A549 (cell line): ENCODE data around the gene ACER2. TPM values are rescaled to one million over a fixed set of nuclear protein-coding genes. Genes with fewer than 3 reads are reported as not detected.
A peak's percentile ranks its signal among the peaks of the same experiment; 100 is the strongest.

Source experiments
- ATAC-seq, 2 experiments: fragments of 200-7000 bp in 1 of 2; fragments of >200 bp in 1 of 2; cut with Nextera tagmentation in 1 of 2; cut with Tn5 transposase in 1 of 2; 3 replicates each; pipeline versions ENCODE4 v1.8.0 to v1.9.1; 2018 to 2020; ENCODE audit warnings: mild to moderate bottlenecking in 1 of 2, moderate library complexity in 1 of 2
- CTCF ChIA-PET: fragments of 300-600 bp; sonication (Branson Sonifier 250); formaldehyde crosslinking; extraction: SDS; loops from one replicate; lab custom pipeline; 2021; ENCODE audit warnings: antibody characterized with exemption, inconsistent platforms; lab: Yijun Ruan, JAX
- POLR2A ChIA-PET: fragments of 350-600 bp; formaldehyde crosslinking; extraction: SDS; loops from one replicate; lab custom pipeline; 2021; ENCODE audit warnings: antibody characterized with exemption, inconsistent platforms; lab: Yijun Ruan, JAX
- DNase-seq, 2 experiments: peaks; one replicate each; pipeline versions ENCODE4 v3.0.0 to v3.0.0-alpha.2; 2011 to 2016; ENCODE audit warnings: low read depth in 1 of 2, low spot score in 1 of 2
- FAIRE-seq: peaks from 2 replicates; lab custom pipeline; 2011; peaks lifted over from hg19 to GRCh38; lab: Jason Lieb, UNC
- H3K27ac ChIP-seq, 2 experiments: fragments of >200 bp; sonication (Bioruptor Twin); formaldehyde crosslinking; 3 replicates each; pipeline ENCODE4 v1.5.1; 2016 to 2017
- H3K4me1 ChIP-seq: fragments of >200 bp; sonication (Bioruptor Twin); formaldehyde crosslinking; 3 replicates; pipeline ENCODE4 v1.6.1; 2016
- H3K4me2 ChIP-seq: fragments of >200 bp; sonication (Bioruptor Twin); formaldehyde crosslinking; 3 replicates; pipeline ENCODE4 v1.6.1; 2016
- H3K4me3 ChIP-seq: fragments of >200 bp; sonication (Bioruptor Twin); formaldehyde crosslinking; 3 replicates; pipeline ENCODE4 v1.5.1; 2016
- H3K9me3 ChIP-seq: fragments of >200 bp; sonication (Bioruptor Twin); formaldehyde crosslinking; 3 replicates; pipeline ENCODE4 v1.6.1; 2016
- BHLHE40 ChIP-seq: IDR thresholded peaks from 2 replicates; pipeline ENCODE4 v1.6.1; 2012; ENCODE audit warnings: low read depth, low read length, inconsistent platforms
- CTCF ChIP-seq: fragments of >200 bp; sonication (Bioruptor Twin); formaldehyde crosslinking; IDR thresholded peaks from 3 replicates; pipeline ENCODE4 v1.5.1; 2016
- ESRRA ChIP-seq: fragments of 150-350 bp; IDR thresholded peaks from 2 replicates; pipeline ENCODE4 v1.6.1; 2014; ENCODE audit warnings: mild to moderate bottlenecking, low read length, borderline replicate concordance
- FOSL2 ChIP-seq, 2 experiments: fragments of 450-650 bp in 1 of 2; fragments of >200 bp in 1 of 2; sonication (Bioruptor Twin) in 1 of 2; formaldehyde crosslinking; IDR thresholded peaks; 2 replicates each; pipeline versions ENCODE4 v1.5.0 to v1.6.1; 2016 to 2020; ENCODE audit warnings: mild to moderate bottlenecking in 1 of 2, moderate library complexity in 1 of 2
- FOXS1 ChIP-seq: fragments of 250-450 bp; sonication (Bioruptor Pico); IDR thresholded peaks from 2 replicates; pipeline ENCODE4 v1.5.0; 2020; ENCODE audit warnings: mild to moderate bottlenecking, moderate library complexity
- HEYL ChIP-seq: fragments of 250-450 bp; sonication (Bioruptor Pico); IDR thresholded peaks from 2 replicates; pipeline ENCODE4 v1.8.0; 2021; ENCODE audit warnings: mild to moderate bottlenecking, moderate library complexity
- JUNB ChIP-seq: fragments of >200 bp; sonication (Bioruptor Twin); formaldehyde crosslinking; IDR thresholded peaks from 2 replicates; pipeline ENCODE4 v1.6.1; 2016
- MAX ChIP-seq: IDR thresholded peaks from 2 replicates; pipeline ENCODE4 v1.6.1; 2012
- NFE2L2 ChIP-seq: fragments of 150-350 bp; conservative IDR thresholded peaks from 2 replicates; pipeline ENCODE4 v1.6.1; 2014; ENCODE audit warnings: low read length
- PHF8 ChIP-seq: fragments of 200-600 bp; sonication (generic); IDR thresholded peaks from 2 replicates; pipeline ENCODE4 v1.6.1; 2016; ENCODE audit warnings: low read depth, mild to moderate bottlenecking, antibody characterized with exemption, moderate library complexity, borderline replicate concordance
- POLR2A ChIP-seq: IDR thresholded peaks from 2 replicates; pipeline ENCODE4 v1.6.1; 2012; ENCODE audit warnings: mild to moderate bottlenecking, low read length
- POLR2AphosphoS2 ChIP-seq: conservative IDR thresholded peaks from 2 replicates; pipeline ENCODE4 v1.6.1; 2012; ENCODE audit warnings: low read length, improper control_type of control experiment, inconsistent platforms
- RAD21 ChIP-seq, 2 experiments: fragments of >200 bp in 1 of 2; sonication (Bioruptor Twin) in 1 of 2; formaldehyde crosslinking in 1 of 2; IDR thresholded peaks in 1 of 2; conservative IDR thresholded peaks in 1 of 2; 2 replicates in 1 of 2; 3 replicates in 1 of 2; pipeline ENCODE4 v1.6.1; 2012 to 2018; ENCODE audit warnings: inconsistent platforms in 1 of 2
- RFX5 ChIP-seq: fragments of 450-650 bp; IDR thresholded peaks from 2 replicates; pipeline ENCODE4 v1.7.1; 2014; ENCODE audit warnings: antibody characterized with exemption, mild to moderate bottlenecking, moderate library complexity
- TFCP2L1 ChIP-seq: fragments of 250-450 bp; sonication (Bioruptor Pico); IDR thresholded peaks from 2 replicates; pipeline ENCODE4 v1.5.0; 2021; ENCODE audit warnings: mild to moderate bottlenecking
- USF2 ChIP-seq: fragments of 450-650 bp; IDR thresholded peaks from 2 replicates; pipeline ENCODE4 v1.6.1; 2014; ENCODE audit warnings: antibody characterized with exemption
- ZC3H11A ChIP-seq: fragments of 450-650 bp; IDR thresholded peaks from 2 replicates; pipeline ENCODE4 v1.6.1; 2014; ENCODE audit warnings: antibody characterized with exemption, mild to moderate bottlenecking
- ZFP36 ChIP-seq: fragments of 450-650 bp; IDR thresholded peaks from 2 replicates; pipeline ENCODE4 v1.6.1; 2014; ENCODE audit warnings: borderline replicate concordance; ENCODE audit not compliant: partially characterized antibody
- ZNF302 ChIP-seq: fragments of 250-450 bp; sonication (Bioruptor Pico); IDR thresholded peaks from 2 replicates; pipeline ENCODE4 v1.9.0; 2021; ENCODE audit warnings: inconsistent platforms, mild to moderate bottlenecking, moderate library complexity
- ZSCAN20 ChIP-seq: fragments of 250-450 bp; sonication (Bioruptor Pico); IDR thresholded peaks from 2 replicates; pipeline ENCODE4 v1.8.0; 2022; ENCODE audit warnings: mild to moderate bottlenecking, moderate library complexity
- polyA plus RNA-seq, 4 experiments: library from polyadenylated mRNA; depleted of rRNA in 3 of 4; stranded (reverse); fragments of >200 nt; fragmentation: RNase III in 1 of 4; extraction: RNeasy Plus Mini Kit Qiagen cat#74134 plus additional on column Dnase treatment in 1 of 4; gene quantifications; 2 replicates in 3 of 4; 3 replicates in 1 of 4; pipeline ENCODE4 v1.2.3, GENCODE V29; 2011 to 2017
- TF ChIP-seq, protein P1 (sequence below): IDR thresholded peaks from 2 replicates; pipeline ENCODE4 v1.6.1; 2012

ACER2 gene
- polyA plus RNA-seq, 2 of the 4 experiments (the other 2 are of a cell fraction): 1.1 to 3.7 TPM

DNA sequence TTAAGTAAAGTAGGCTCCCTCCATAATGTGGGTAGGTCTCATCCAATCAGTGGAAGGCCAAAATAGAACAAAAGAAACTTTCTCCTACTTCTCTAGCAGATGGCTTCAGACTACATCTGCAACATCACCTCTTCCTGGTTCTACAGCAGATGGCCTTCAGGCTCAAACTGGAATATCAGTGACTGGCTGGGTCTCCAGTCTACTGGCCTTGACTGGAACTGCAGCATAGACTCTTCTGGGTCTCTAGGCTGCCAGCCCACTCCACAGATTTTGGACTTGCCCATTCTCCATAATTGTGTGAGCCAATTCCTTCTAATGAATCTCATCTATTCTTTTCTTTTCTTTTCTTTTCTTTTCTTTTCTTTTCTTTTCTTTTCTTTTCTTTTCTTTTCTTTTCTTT, 64.8 kb downstream of the ACER2 start:
- TF ChIP-seq FOSL2 (IDR thresholded peaks at IDR 0.05) (no peak), FOSL2 (CRISPR knock-in tag; IDR thresholded peaks at IDR 0.05) (no peak), RFX5 (no peak), HEYL (CRISPR knock-in tag) (no peak), CTCF (no peak), BHLHE40 (no peak), NFE2L2 (no peak), JUNB (no peak), FOXS1 (no peak), TFCP2L1 (no peak)
- TF ChIP-seq, protein P1, sequence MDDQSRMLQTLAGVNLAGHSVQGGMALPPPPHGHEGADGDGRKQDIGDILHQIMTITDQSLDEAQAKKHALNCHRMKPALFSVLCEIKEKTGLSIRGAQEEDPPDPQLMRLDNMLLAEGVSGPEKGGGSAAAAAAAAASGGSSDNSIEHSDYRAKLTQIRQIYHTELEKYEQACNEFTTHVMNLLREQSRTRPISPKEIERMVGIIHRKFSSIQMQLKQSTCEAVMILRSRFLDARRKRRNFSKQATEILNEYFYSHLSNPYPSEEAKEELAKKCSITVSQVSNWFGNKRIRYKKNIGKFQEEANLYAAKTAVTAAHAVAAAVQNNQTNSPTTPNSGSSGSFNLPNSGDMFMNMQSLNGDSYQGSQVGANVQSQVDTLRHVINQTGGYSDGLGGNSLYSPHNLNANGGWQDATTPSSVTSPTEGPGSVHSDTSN: no peak
- CTCF ChIA-PET: interaction anchor here (0.8 to 3.1 kb wide), 5 partner anchors 9 to 429 kb away, joined by 3 to 34 read pairs (median 7); partner anchors contain the start of gene RRAGA
- no peaks in the 10 kb centered on the region for H3K4me1 ChIP-seq
- POLR2A ChIA-PET: no interaction called here
- H3K27ac ChIP-seq: no peak overlapping the region
- H3K9me3 ChIP-seq: no peaks in the 10 kb centered on the region
- FAIRE-seq (no peak), ATAC-seq (0 out of 6 replicates have a peak, but pooled peaks of 1 of the 2 experiments have one; percentile 25), DNase-seq (no peak)
- no peak overlapping the region for H3K4me3 ChIP-seq
- H3K4me2 ChIP-seq: no peak overlapping the region

DNA sequence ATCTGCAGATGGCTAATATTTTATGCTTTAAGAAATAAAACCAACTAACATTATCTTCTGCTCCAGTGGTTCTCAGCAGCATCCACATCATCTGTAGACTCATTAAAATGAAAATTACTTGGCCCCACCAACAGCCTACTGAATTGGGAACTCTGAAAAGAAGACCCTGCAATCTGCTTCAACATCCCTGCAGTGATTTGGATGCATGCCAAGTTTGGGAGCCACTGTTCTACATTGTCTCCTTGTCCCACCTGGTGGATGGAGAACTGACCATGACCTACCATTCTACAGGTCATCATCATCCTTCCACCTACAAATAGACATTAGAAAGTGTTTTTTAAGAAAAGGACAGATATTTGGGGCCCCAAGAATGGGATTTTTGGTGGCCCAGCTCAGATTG, 71.1 kb downstream of the ACER2 start:
- no peak for ATAC-seq
- POLR2A ChIA-PET: no interaction called here
- H3K4me1 ChIP-seq: no peaks in the 10 kb centered on the region
- no peak for DNase-seq
- H3K4me2 ChIP-seq: no peak overlapping the region
- CTCF ChIA-PET: interaction anchor here (1.7 to 3.4 kb wide), 3 partner anchors 13 to 15 kb away, joined by 8 to 22 read pairs (median 12); no protein-coding TSS in a partner anchor
- FAIRE-seq: no peak
- no peaks in the 10 kb centered on the region for H3K9me3 ChIP-seq
- no peak overlapping the region for H3K4me3 ChIP-seq
- TF ChIP-seq ZC3H11A: no peak
- no peak for TF ChIP-seq ZSCAN20 (CRISPR knock-in tag)
- no peak for TF ChIP-seq ZFP36
- TF ChIP-seq ZNF302: no peak
- TF ChIP-seq MAX: no peak
- TF ChIP-seq RAD21 (conservative IDR thresholded peaks at IDR 0.05 in 1 of 2, IDR thresholded peaks at IDR 0.05 in 1 of 2): no peak
- TF ChIP-seq PHF8: no peak
- no peak for TF ChIP-seq POLR2AphosphoS2
- TF ChIP-seq USF2: no peak
- TF ChIP-seq POLR2A: no peak
- TF ChIP-seq ESRRA: no peak
- TF ChIP-seq, protein P1: no peak
- TF ChIP-seq, all 56 proteins: peak for 0
- no peak overlapping the region for H3K27ac ChIP-seq
